Endodermal cell (in vitro differentiated cells): Measurements from ENCODE around the gene ADGRG6. TPM values are rescaled to one million over a fixed set of nuclear protein-coding genes. Genes with fewer than 3 reads are reported as not detected.

ENCODE experiments used
- DNase-seq: peaks from one replicate; pipeline ENCODE4 v3.0.0-alpha.2; 2017
- H3K27ac ChIP-seq: 2 replicates; pipeline ENCODE4 v1.5.1; 2013; ENCODE audit warnings: mild to moderate bottlenecking, low read depth, low read length, moderate library complexity
- H3K27me3 ChIP-seq: 2 replicates; pipeline ENCODE4 v1.6.1; 2013; ENCODE audit warnings: mild to moderate bottlenecking, low read length, moderate library complexity; ENCODE audit not compliant: insufficient read depth, control insufficient read depth, poor library complexity, severe bottlenecking
- H3K36me3 ChIP-seq: 2 replicates; pipeline ENCODE4 v1.7.0; 2013; ENCODE audit warnings: mild to moderate bottlenecking, low read length, moderate library complexity; ENCODE audit not compliant: control insufficient read depth, insufficient read depth
- H3K4me1 ChIP-seq: one replicate; pipeline ENCODE4 v1.7.0; 2013; ENCODE audit warnings: low read length; ENCODE audit not compliant: control insufficient read depth, insufficient read depth
- H3K4me3 ChIP-seq: 2 replicates; pipeline ENCODE4 v1.5.1; 2013; ENCODE audit warnings: mild to moderate bottlenecking, low read length, moderate library complexity
- H3K9ac ChIP-seq: 2 replicates; pipeline ENCODE4 v1.6.1; 2013; ENCODE audit warnings: mild to moderate bottlenecking, low read length, moderate library complexity; ENCODE audit not compliant: poor library complexity, severe bottlenecking; ENCODE audit errors: extremely low read depth
- H3K9me3 ChIP-seq: 2 replicates; pipeline ENCODE4 v1.6.1; 2013; ENCODE audit warnings: mild to moderate bottlenecking, low read length, moderate library complexity; ENCODE audit not compliant: control insufficient read depth
- H3K27ac Mint-ChIP-seq: 2 replicates; pipeline ENCODE4 v1.8.0; 2020; ENCODE audit warnings: mixed read lengths
- H3K27me3 Mint-ChIP-seq: 2 replicates; pipeline ENCODE4 v1.8.0; 2021; ENCODE audit warnings: mild to moderate bottlenecking, mixed read lengths; ENCODE audit not compliant: insufficient read depth
- H3K36me3 Mint-ChIP-seq: 2 replicates; pipeline ENCODE4 v1.8.0; 2020; ENCODE audit warnings: low read depth, mixed read lengths
- H3K4me1 Mint-ChIP-seq: 2 replicates; pipeline ENCODE4 v1.8.0; 2020; ENCODE audit warnings: mixed read lengths
- H3K4me3 Mint-ChIP-seq: 2 replicates; pipeline ENCODE4 v1.8.0; 2020; ENCODE audit warnings: mild to moderate bottlenecking, moderate library complexity, mixed read lengths
- H3K9me3 Mint-ChIP-seq: 2 replicates; pipeline ENCODE4 v1.8.0; 2020; ENCODE audit warnings: mild to moderate bottlenecking, mixed read lengths
- WGBS, 2 experiments: methylation state at CpG; one replicate each; pipeline versions ENCODE4 v1.1.5 to v1.1.7; 2013; ENCODE audit warnings: missing lambda C conversion rate in 2 of 2, mixed read lengths in 1 of 2; ENCODE audit not compliant: insufficient coverage in 1 of 2, insufficient read length in 1 of 2; 5-methylcytosine and 5-hydroxymethylcytosine counted together
- total RNA-seq, 2 donors: library from RNA; stranded (reverse); fragmentation: NEBNext Ultra II Directional in 1 of 2; extraction: Animal tissue kit (Norgen Biotek cat#: 25700) in 1 of 2; gene quantifications; 2 replicates in 1 of 2; 3 replicates in 1 of 2; pipeline ENCODE4 v1.2.1, GENCODE V29; 2021
- TF ChIP-seq, protein P1 (sequence below): fragments of 200-600 bp; sonication (generic); conservative IDR thresholded peaks from 2 replicates; pipeline ENCODE4 v1.5.0; 2021; ENCODE audit warnings: antibody characterized with exemption, mild to moderate bottlenecking

Gene ADGRG6
- total RNA-seq, 2 donors from 2014 or later = 20.4 to 26.8 TPM

DNA sequence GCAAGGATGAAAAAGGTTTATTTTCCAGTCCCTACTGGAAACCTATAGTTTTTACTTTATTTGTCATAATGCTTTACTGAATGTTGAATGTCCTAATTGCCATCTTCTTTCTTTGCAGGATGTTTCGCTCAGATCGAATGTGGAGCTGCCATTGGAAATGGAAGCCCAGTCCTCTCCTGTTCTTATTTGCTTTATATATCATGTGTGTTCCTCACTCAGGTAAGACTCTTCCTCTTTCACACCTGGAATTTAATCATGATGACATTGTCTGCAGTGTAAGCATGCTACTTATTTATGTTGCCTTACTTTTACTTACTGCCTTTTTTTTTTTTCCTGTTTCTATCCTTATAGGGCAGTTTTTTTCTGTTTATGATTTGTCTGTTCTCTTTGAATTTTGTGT lies 7.6 kb downstream of the ADGRG6 start:
- no peak for DNase-seq
- H3K36me3 ChIP-seq = no peaks in the 10 kb centered on the region
- Mint-ChIP-seq H3K27ac (no peak overlapping the region), H3K9me3 (no peaks in the 10 kb centered on the region), H3K4me3 (no peak overlapping the region), H3K36me3 (no peaks in the 10 kb centered on the region), H3K4me1 (peaks cover 50% of the 10 kb centered on the region), H3K27me3 (no peaks in the 10 kb centered on the region)
- peaks cover 15% of the 10 kb centered on the region for H3K4me1 ChIP-seq
- H3K27me3 ChIP-seq = no peaks in the 10 kb centered on the region
- no peak overlapping the region for H3K9ac ChIP-seq
- WGBS, 2 experiments = 89 to 92% methylated on average over 2 of the region's 2 CpGs
- TF ChIP-seq, protein P1, sequence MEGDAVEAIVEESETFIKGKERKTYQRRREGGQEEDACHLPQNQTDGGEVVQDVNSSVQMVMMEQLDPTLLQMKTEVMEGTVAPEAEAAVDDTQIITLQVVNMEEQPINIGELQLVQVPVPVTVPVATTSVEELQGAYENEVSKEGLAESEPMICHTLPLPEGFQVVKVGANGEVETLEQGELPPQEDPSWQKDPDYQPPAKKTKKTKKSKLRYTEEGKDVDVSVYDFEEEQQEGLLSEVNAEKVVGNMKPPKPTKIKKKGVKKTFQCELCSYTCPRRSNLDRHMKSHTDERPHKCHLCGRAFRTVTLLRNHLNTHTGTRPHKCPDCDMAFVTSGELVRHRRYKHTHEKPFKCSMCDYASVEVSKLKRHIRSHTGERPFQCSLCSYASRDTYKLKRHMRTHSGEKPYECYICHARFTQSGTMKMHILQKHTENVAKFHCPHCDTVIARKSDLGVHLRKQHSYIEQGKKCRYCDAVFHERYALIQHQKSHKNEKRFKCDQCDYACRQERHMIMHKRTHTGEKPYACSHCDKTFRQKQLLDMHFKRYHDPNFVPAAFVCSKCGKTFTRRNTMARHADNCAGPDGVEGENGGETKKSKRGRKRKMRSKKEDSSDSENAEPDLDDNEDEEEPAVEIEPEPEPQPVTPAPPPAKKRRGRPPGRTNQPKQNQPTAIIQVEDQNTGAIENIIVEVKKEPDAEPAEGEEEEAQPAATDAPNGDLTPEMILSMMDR = no peak
- H3K9me3 ChIP-seq = no peaks in the 10 kb centered on the region
- H3K4me3 ChIP-seq = no peak overlapping the region
- H3K27ac ChIP-seq = no peak overlapping the region

DNA sequence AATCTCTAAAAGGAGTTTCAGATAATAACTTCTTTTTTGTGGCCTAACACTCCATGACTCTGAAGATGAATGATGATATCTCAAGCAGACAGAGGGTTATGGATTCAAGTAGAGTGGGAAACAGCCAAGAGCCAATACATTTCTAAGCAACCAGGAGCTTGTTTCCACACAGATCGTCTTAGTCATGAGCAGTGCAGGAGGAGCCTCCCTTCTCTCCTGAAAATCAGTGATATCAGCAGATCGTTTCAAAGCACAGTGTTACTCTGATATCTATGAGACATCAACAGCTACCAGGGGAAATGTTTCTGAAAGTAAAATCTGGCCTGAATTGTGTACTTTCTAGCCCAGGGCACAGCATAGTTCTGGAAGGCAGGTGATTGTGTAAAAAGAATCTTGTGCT lies 11.5 kb downstream of the ADGRG6 start:
- H3K9me3 Mint-ChIP-seq = no peaks in the 10 kb centered on the region
- no peak for DNase-seq
- Histone ChIP-seq H3K36me3 (no peaks in the 10 kb centered on the region), H3K9ac (no peak overlapping the region), H3K27me3 (no peaks in the 10 kb centered on the region), H3K27ac (no peak overlapping the region), H3K4me1 (peaks cover 6% of the 10 kb centered on the region), H3K9me3 (no peaks in the 10 kb centered on the region), H3K4me3 (no peak overlapping the region)
- 83 to 100% methylated on average over 1 to 2 of the region's 2 CpGs for WGBS, 2 experiments
- H3K4me3 Mint-ChIP-seq = no peak overlapping the region
- H3K4me1 Mint-ChIP-seq = peaks cover 31% of the 10 kb centered on the region
- H3K36me3 Mint-ChIP-seq = peaks cover 1% of the 10 kb centered on the region
- H3K27me3 Mint-ChIP-seq = no peaks in the 10 kb centered on the region
- TF ChIP-seq, protein P1 = no peak
- no peak overlapping the region for H3K27ac Mint-ChIP-seq

DNA sequence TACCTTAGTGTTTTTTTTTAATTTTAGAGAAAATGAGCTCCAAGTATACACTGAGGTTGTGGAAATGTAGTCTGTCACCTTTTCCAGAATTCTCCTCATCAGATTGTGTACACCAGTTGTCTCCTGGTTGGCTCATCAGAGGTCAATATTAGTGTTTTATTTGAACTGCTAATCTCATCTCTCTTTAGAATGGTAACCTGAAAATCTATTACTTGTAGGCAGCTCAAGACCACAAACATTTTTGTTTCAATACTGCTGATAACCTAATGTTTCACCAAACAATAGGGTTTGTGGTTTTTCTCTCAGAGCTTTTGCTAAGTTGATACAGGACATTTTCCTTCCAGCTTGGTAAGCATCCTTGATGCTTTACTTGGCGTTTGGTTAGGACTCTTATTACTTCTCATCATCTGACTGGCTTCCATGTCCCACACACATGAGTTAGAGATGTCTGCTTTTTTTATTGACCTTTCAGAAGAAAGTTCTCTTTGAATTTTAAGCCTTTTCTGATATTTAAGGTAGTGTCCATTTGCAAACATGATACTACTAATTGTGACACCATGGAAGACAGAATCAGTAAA lies 15.1 kb downstream of the ADGRG6 start:
- H3K4me3 ChIP-seq = no peak overlapping the region
- Mint-ChIP-seq H3K27me3 (no peaks in the 10 kb centered on the region), H3K4me1 (peaks cover 14% of the 10 kb centered on the region), H3K9me3 (no peaks in the 10 kb centered on the region), H3K36me3 (peaks cover 1% of the 10 kb centered on the region), H3K27ac (no peak overlapping the region), H3K4me3 (no peak overlapping the region)
- no peak overlapping the region for H3K27ac ChIP-seq
- H3K9ac ChIP-seq = no peak overlapping the region
- H3K27me3 ChIP-seq = no peaks in the 10 kb centered on the region
- H3K4me1 ChIP-seq = no peaks in the 10 kb centered on the region
- WGBS, 2 experiments = 75% methylated on average over 1 of the region's 1 CpG; no CpG with 5 or more reads in 1 of the 2 experiments
- no peaks in the 10 kb centered on the region for H3K36me3 ChIP-seq
- H3K9me3 ChIP-seq = no peaks in the 10 kb centered on the region
- no peak for DNase-seq
- TF ChIP-seq, protein P1 = no peak
